Liver (tissue), 10 donors: ENCODE data around the gene DDAH2. TPM values are rescaled to one million over a fixed set of nuclear protein-coding genes. Genes with fewer than 3 reads are reported as not detected.

Experiments
- DNase-seq: peaks from one replicate; pipeline ENCODE4 v3.0.0-alpha.2; 2017; ENCODE audit warnings: low spot score
- H3K27ac ChIP-seq, 2 donors: one replicate each; pipeline ENCODE4 v1.7.0; 2013; ENCODE audit warnings: inconsistent platforms in 2 of 2, low read length in 2 of 2, control low read depth in 1 of 2, low read depth in 1 of 2, mild to moderate bottlenecking in 1 of 2
- H3K27me3 ChIP-seq, 4 donors: one replicate each; pipeline versions ENCODE4 v1.6.1 to v1.7.0; 2013; ENCODE audit warnings: low read length in 3 of 4, inconsistent platforms in 1 of 4, mild to moderate bottlenecking in 1 of 4, moderate library complexity in 1 of 4; ENCODE audit not compliant: control insufficient read depth in 4 of 4, insufficient read depth in 4 of 4
- H3K36me3 ChIP-seq, 4 donors: one replicate each; pipeline versions ENCODE4 v1.6.1 to v1.7.0; 2013; ENCODE audit warnings: low read length in 3 of 4, mild to moderate bottlenecking in 3 of 4, low read depth in 1 of 4, moderate library complexity in 1 of 4; ENCODE audit not compliant: control insufficient read depth in 4 of 4, insufficient read depth in 3 of 4
- H3K4me1 ChIP-seq, 4 donors: one replicate each; pipeline versions ENCODE4 v1.6.1 to v1.7.0; 2013; ENCODE audit warnings: low read length in 3 of 4, mild to moderate bottlenecking in 3 of 4, moderate library complexity in 1 of 4; ENCODE audit not compliant: control insufficient read depth in 4 of 4, insufficient read depth in 4 of 4
- H3K4me3 ChIP-seq, 3 donors: one replicate each; pipeline versions ENCODE4 v1.6.1 to v1.7.0; 2013; ENCODE audit warnings: low read length in 3 of 3, control low read depth in 1 of 3, low read depth in 1 of 3, mild to moderate bottlenecking in 1 of 3
- H3K9ac ChIP-seq, 2 donors: one replicate each; pipeline ENCODE4 v1.7.0; 2013; ENCODE audit warnings: low read length in 2 of 2, mild to moderate bottlenecking in 2 of 2, moderate library complexity in 2 of 2, control low read depth in 1 of 2, low read depth in 1 of 2
- H3K9me3 ChIP-seq, 4 donors: one replicate each; pipeline versions ENCODE4 v1.6.1 to v1.7.0; 2013; ENCODE audit warnings: low read length in 3 of 4; ENCODE audit not compliant: control insufficient read depth in 4 of 4
- FOXA2 ChIP-seq: IDR thresholded peaks from 2 replicates; pipeline ENCODE4 v1.6.1; 2016; ENCODE audit warnings: antibody characterized with exemption
- HNF4G ChIP-seq: IDR thresholded peaks from 2 replicates; pipeline ENCODE4 v1.6.1; 2016; ENCODE audit warnings: antibody characterized with exemption
- RXRA ChIP-seq, 2 donors: IDR thresholded peaks; 2 replicates each; pipeline ENCODE4 v1.6.1; 2017 to 2018; ENCODE audit warnings: antibody characterized with exemption in 2 of 2, mild to moderate bottlenecking in 1 of 2
- YY1 ChIP-seq: IDR thresholded peaks from 2 replicates; pipeline ENCODE4 v1.6.1; 2016; ENCODE audit warnings: antibody characterized with exemption, mild to moderate bottlenecking
- WGBS: extraction: QIAGEN DNeasy Blood & Tissue Kit; methylation state at CpG from one replicate; pipeline ENCODE4 v1.1.7; 2013; 5-methylcytosine and 5-hydroxymethylcytosine counted together
- polyA plus RNA-seq, 2 donors: library from polyadenylated mRNA; stranded (reverse) in 1 of 2; unstranded in 1 of 2; fragments of 200-250 nt in 1 of 2; fragments of >200 nt in 1 of 2; fragmentation: Nextera tagmentation in 1 of 2; extraction: Ambion mirVana in 1 of 2; gene quantifications; one replicate each; pipeline versions ENCODE4 v1.2.1 to v1.2.3, GENCODE V29; 2013 to 2015
- small RNA-seq: library from RNA; depleted of rRNA; stranded (forward); fragments of <200 nt; gene quantifications from one replicate; pipeline ENCODE3, GENCODE V24; 2014
- total RNA-seq, 2 donors: library from RNA; depleted of rRNA; stranded (reverse); fragments of >200 nt; gene quantifications; one replicate each; pipeline ENCODE4 v1.2.3, GENCODE V29; 2014
- TF ChIP-seq, protein P1 (sequence below): IDR thresholded peaks from 2 replicates; pipeline ENCODE4 v1.6.1; 2016; ENCODE audit warnings: antibody characterized with exemption, mild to moderate bottlenecking
- TF ChIP-seq, protein P2 (sequence below): IDR thresholded peaks from 2 replicates; pipeline ENCODE4 v1.6.1; 2016; ENCODE audit warnings: antibody characterized with exemption
- donor health status: healthy.
- donor health status: healthy.
- donor health status: healthy.
- donor health status: healthy.
- donor health status: healthy.

DDAH2 gene
- total and polyA plus RNA-seq, 4 donors = 19.8 to 31.4 (median 23.2) TPM

DNA sequence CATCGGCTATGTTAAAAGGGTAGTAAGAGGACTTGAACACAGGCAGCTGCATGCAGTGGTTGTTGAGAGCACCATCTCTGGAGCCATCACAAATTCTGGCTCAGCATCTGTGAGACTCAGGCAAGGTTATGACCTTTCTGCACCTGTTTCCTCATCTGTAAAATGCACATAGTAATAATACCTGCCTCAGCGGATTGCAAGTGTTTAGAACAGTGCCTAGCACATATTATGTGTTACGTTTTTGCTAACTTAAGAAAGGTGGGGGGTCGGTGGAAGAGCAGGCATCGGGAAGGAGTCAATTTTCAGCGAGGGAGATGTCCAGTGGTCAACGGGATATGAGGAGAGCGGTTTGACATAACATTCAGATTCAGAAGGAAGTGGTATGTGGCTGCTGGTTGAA lies 51.1 kb downstream of the DDAH2 start:
- Histone ChIP-seq H3K36me3 (peaks cover 0 to 4% (median 3%) of the 10 kb centered on the region in 4 donors), H3K9ac (no peak overlapping the region), H3K4me3 (no peak overlapping the region), H3K27ac (no peak overlapping the region), H3K27me3 (no peaks in the 10 kb centered on the region), H3K4me1 (peaks cover 1 to 18% (median 12%) of the 10 kb centered on the region in 4 donors), H3K9me3 (no peaks in the 10 kb centered on the region)
- 74% methylated on average over 8 of the region's 8 CpGs for whole genome bisulfite sequencing
- TF ChIP-seq RXRA (IDR thresholded peaks at IDR 0.05) (no peak), YY1 (no peak), HNF4G (no peak), FOXA2 (no peak)
- TF ChIP-seq, protein P1, sequence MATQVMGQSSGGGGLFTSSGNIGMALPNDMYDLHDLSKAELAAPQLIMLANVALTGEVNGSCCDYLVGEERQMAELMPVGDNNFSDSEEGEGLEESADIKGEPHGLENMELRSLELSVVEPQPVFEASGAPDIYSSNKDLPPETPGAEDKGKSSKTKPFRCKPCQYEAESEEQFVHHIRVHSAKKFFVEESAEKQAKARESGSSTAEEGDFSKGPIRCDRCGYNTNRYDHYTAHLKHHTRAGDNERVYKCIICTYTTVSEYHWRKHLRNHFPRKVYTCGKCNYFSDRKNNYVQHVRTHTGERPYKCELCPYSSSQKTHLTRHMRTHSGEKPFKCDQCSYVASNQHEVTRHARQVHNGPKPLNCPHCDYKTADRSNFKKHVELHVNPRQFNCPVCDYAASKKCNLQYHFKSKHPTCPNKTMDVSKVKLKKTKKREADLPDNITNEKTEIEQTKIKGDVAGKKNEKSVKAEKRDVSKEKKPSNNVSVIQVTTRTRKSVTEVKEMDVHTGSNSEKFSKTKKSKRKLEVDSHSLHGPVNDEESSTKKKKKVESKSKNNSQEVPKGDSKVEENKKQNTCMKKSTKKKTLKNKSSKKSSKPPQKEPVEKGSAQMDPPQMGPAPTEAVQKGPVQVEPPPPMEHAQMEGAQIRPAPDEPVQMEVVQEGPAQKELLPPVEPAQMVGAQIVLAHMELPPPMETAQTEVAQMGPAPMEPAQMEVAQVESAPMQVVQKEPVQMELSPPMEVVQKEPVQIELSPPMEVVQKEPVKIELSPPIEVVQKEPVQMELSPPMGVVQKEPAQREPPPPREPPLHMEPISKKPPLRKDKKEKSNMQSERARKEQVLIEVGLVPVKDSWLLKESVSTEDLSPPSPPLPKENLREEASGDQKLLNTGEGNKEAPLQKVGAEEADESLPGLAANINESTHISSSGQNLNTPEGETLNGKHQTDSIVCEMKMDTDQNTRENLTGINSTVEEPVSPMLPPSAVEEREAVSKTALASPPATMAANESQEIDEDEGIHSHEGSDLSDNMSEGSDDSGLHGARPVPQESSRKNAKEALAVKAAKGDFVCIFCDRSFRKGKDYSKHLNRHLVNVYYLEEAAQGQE = no peak
- TF ChIP-seq, protein P2, sequence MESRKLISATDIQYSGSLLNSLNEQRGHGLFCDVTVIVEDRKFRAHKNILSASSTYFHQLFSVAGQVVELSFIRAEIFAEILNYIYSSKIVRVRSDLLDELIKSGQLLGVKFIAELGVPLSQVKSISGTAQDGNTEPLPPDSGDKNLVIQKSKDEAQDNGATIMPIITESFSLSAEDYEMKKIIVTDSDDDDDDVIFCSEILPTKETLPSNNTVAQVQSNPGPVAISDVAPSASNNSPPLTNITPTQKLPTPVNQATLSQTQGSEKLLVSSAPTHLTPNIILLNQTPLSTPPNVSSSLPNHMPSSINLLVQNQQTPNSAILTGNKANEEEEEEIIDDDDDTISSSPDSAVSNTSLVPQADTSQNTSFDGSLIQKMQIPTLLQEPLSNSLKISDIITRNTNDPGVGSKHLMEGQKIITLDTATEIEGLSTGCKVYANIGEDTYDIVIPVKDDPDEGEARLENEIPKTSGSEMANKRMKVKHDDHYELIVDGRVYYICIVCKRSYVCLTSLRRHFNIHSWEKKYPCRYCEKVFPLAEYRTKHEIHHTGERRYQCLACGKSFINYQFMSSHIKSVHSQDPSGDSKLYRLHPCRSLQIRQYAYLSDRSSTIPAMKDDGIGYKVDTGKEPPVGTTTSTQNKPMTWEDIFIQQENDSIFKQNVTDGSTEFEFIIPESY = no peak
- no peak for DNase-seq

Small RNAs within 50 kb of the gene (small RNA-seq; reads per million reads assigned to genes)
- not detected for gene LY6G6D
- not detected for gene MIR4646
- not detected for gene MSH5-SAPCD1
- gene RF00019 = not detected
- gene RNU6-850P = not detected
- gene SAPCD1 = not detected

Other genes starting within 250 kb of the DDAH2 start
Only the 30 nearest of the 42 such genes appear.
- gene LTA, start 157.0 kb downstream of the DDAH2 start, total RNA-seq = not detected
- under 1 TPM in 1 of 2 donors, not detected in 1; 0.05 TPM for gene LTA, start 157.0 kb downstream of the DDAH2 start, polyA plus RNA-seq
- under 1 TPM; 0.19 to 0.42 TPM for gene TNF, start 153.7 kb downstream of the DDAH2 start, total RNA-seq
- gene TNF, start 153.7 kb downstream of the DDAH2 start, polyA plus RNA-seq = under 1 TPM in 1 of 2 donors, not detected in 1; 0.06 TPM
- 1 to 10 TPM in 1 of 2 donors, under 1 TPM in 1; 0.67 to 5.3 TPM for gene LTB, start 146.9 kb downstream of the DDAH2 start, total RNA-seq
- gene LTB, start 146.9 kb downstream of the DDAH2 start, polyA plus RNA-seq = 1 to 10 TPM; 1.4 to 1.7 TPM
- gene LST1, start 143.0 kb downstream of the DDAH2 start, total RNA-seq = 10 to 100 TPM; 10.4 to 24.6 TPM
- 10 to 100 TPM; 11.6 to 15.3 TPM for gene LST1, start 143.0 kb downstream of the DDAH2 start, polyA plus RNA-seq
- gene NCR3, start 136.3 kb downstream of the DDAH2 start, total RNA-seq = under 1 TPM in 1 of 2 donors, not detected in 1; 0.42 TPM
- gene NCR3, start 136.3 kb downstream of the DDAH2 start, polyA plus RNA-seq = under 1 TPM; 0.14 to 0.71 TPM
- 10 to 100 TPM; 12.2 to 46.8 TPM for gene AIF1, start 114.1 kb downstream of the DDAH2 start, total RNA-seq
- 10 to 100 TPM; 24.9 to 28.6 TPM for gene AIF1, start 114.1 kb downstream of the DDAH2 start, polyA plus RNA-seq
- 10 to 100 TPM; 27.2 to 31.9 TPM for gene PRRC2A, start 108.6 kb downstream of the DDAH2 start, total RNA-seq
- gene PRRC2A, start 108.6 kb downstream of the DDAH2 start, polyA plus RNA-seq = 10 to 100 TPM; 21.9 to 39.3 TPM
- gene BAG6, start 76.6 kb downstream of the DDAH2 start, total RNA-seq = 100 to 1,000 TPM; 109 to 119 TPM
- gene BAG6, start 76.6 kb downstream of the DDAH2 start, polyA plus RNA-seq = 100 to 1,000 TPM in 1 of 2 donors, 10 to 100 TPM in 1; 64.9 to 116 TPM
- gene APOM, start 73.4 kb downstream of the DDAH2 start, total RNA-seq = 100 to 1,000 TPM in 1 of 2 donors, 10 to 100 TPM in 1; 89.8 to 164 TPM
- gene APOM, start 73.4 kb downstream of the DDAH2 start, polyA plus RNA-seq = 100 to 1,000 TPM; 182 to 587 TPM
- 10 to 100 TPM in 1 of 2 donors, 1 to 10 TPM in 1; 8.1 to 10.8 TPM for gene C6orf47, start 68.5 kb downstream of the DDAH2 start, total RNA-seq
- gene C6orf47, start 68.5 kb downstream of the DDAH2 start, polyA plus RNA-seq = 1 to 10 TPM; 2.0 to 6.7 TPM
- gene GPANK1, start 64.3 kb downstream of the DDAH2 start, total RNA-seq = 10 to 100 TPM in 1 of 2 donors, 1 to 10 TPM in 1; 8.7 to 13.9 TPM
- 10 to 100 TPM in 1 of 2 donors, 1 to 10 TPM in 1; 7.6 to 13.8 TPM for gene GPANK1, start 64.3 kb downstream of the DDAH2 start, polyA plus RNA-seq
- 10 to 100 TPM; 58.1 to 60.5 TPM for gene CSNK2B, start 63.2 kb downstream of the DDAH2 start, total RNA-seq
- gene CSNK2B, start 63.2 kb downstream of the DDAH2 start, polyA plus RNA-seq = 100 to 1,000 TPM in 1 of 2 donors, 10 to 100 TPM in 1; 93.5 to 108 TPM
- 1 to 10 TPM; 1.4 to 5.9 TPM for gene LY6G5B, start 59.3 kb downstream of the DDAH2 start, total RNA-seq
- gene LY6G5B, start 59.3 kb downstream of the DDAH2 start, polyA plus RNA-seq = 1 to 10 TPM; 1.2 to 2.8 TPM
- 1 to 10 TPM in 1 of 2 donors, under 1 TPM in 1; 0.59 to 1.1 TPM for gene LY6G5C, start 48.2 kb downstream of the DDAH2 start, total RNA-seq
- gene LY6G5C, start 48.2 kb downstream of the DDAH2 start, polyA plus RNA-seq = 1 to 10 TPM; 1.1 to 2.5 TPM
- gene ABHD16A, start 26.0 kb downstream of the DDAH2 start, total RNA-seq = 10 to 100 TPM; 39.1 to 59.4 TPM
- gene ABHD16A, start 26.0 kb downstream of the DDAH2 start, polyA plus RNA-seq = 10 to 100 TPM; 26.6 to 30.8 TPM
- 1 to 10 TPM in 1 of 2 donors, under 1 TPM in 1; 0.08 to 3.2 TPM for gene LY6G6F, start 22.4 kb downstream of the DDAH2 start, total RNA-seq
- not detected for gene LY6G6F, start 22.4 kb downstream of the DDAH2 start, polyA plus RNA-seq
- not detected for gene LY6G6D, start 14.0 kb downstream of the DDAH2 start, total RNA-seq
- gene LY6G6D, start 14.0 kb downstream of the DDAH2 start, polyA plus RNA-seq = not detected
- not detected for gene LY6G6C, start 7.6 kb downstream of the DDAH2 start, total RNA-seq
- not detected for gene LY6G6C, start 7.6 kb downstream of the DDAH2 start, polyA plus RNA-seq
- gene MPIG6B, start 5.9 kb downstream of the DDAH2 start, total RNA-seq = 10 to 100 TPM in 1 of 2 donors, under 1 TPM in 1; 0.08 to 10.7 TPM
- under 1 TPM; 0.15 to 0.33 TPM for gene MPIG6B, start 5.9 kb downstream of the DDAH2 start, polyA plus RNA-seq
- gene CLIC1, start 7.2 kb upstream of the DDAH2 start, total RNA-seq = 100 to 1,000 TPM in 1 of 2 donors, 10 to 100 TPM in 1; 56.5 to 124 TPM
- 10 to 100 TPM; 63.7 to 65.2 TPM for gene CLIC1, start 7.2 kb upstream of the DDAH2 start, polyA plus RNA-seq
- 1 to 10 TPM; 5.9 to 6.4 TPM for gene MSH5, start 10.7 kb upstream of the DDAH2 start, total RNA-seq
- 1 to 10 TPM; 1.2 to 2.2 TPM for gene MSH5, start 10.7 kb upstream of the DDAH2 start, polyA plus RNA-seq
- gene SAPCD1, start 33.4 kb upstream of the DDAH2 start, total RNA-seq = 1 to 10 TPM in 1 of 2 donors, under 1 TPM in 1; 0.59 to 2.6 TPM
- gene SAPCD1, start 33.4 kb upstream of the DDAH2 start, polyA plus RNA-seq = under 1 TPM in 1 of 2 donors, not detected in 1; 0.68 TPM
- gene VWA7, start 48.0 kb upstream of the DDAH2 start, total RNA-seq = 1 to 10 TPM in 1 of 2 donors, under 1 TPM in 1; 0.17 to 2.0 TPM
- 1 to 10 TPM in 1 of 2 donors, under 1 TPM in 1; 0.81 to 1.0 TPM for gene VWA7, start 48.0 kb upstream of the DDAH2 start, polyA plus RNA-seq
- gene VARS1, start 66.5 kb upstream of the DDAH2 start, total RNA-seq = 10 to 100 TPM; 32.4 to 44.7 TPM
- 10 to 100 TPM; 17.9 to 32.5 TPM for gene VARS1, start 66.5 kb upstream of the DDAH2 start, polyA plus RNA-seq
- gene LSM2, start 77.7 kb upstream of the DDAH2 start, total RNA-seq = 10 to 100 TPM in 1 of 2 donors, 1 to 10 TPM in 1; 7.3 to 18.7 TPM
- gene LSM2, start 77.7 kb upstream of the DDAH2 start, polyA plus RNA-seq = 10 to 100 TPM; 14.5 to 16.4 TPM
- under 1 TPM; 0.67 to 0.79 TPM for gene HSPA1L, start 86.0 kb upstream of the DDAH2 start, total RNA-seq
- gene HSPA1L, start 86.0 kb upstream of the DDAH2 start, polyA plus RNA-seq = under 1 TPM; 0.27 to 0.28 TPM
- 100 to 1,000 TPM in 1 of 2 donors, 10 to 100 TPM in 1; 98.5 to 120 TPM for gene HSPA1A, start 86.2 kb upstream of the DDAH2 start, total RNA-seq
- gene HSPA1A, start 86.2 kb upstream of the DDAH2 start, polyA plus RNA-seq = 10 to 100 TPM; 28.8 to 56.6 TPM
- gene HSPA1B, start 98.4 kb upstream of the DDAH2 start, total RNA-seq = 100 to 1,000 TPM in 1 of 2 donors, 10 to 100 TPM in 1; 57.2 to 165 TPM
- gene HSPA1B, start 98.4 kb upstream of the DDAH2 start, polyA plus RNA-seq = 10 to 100 TPM in 1 of 2 donors, 1 to 10 TPM in 1; 9.5 to 30.6 TPM
- gene NEU1, start 133.5 kb upstream of the DDAH2 start, total RNA-seq = 10 to 100 TPM; 34.4 to 42.4 TPM
- gene NEU1, start 133.5 kb upstream of the DDAH2 start, polyA plus RNA-seq = 10 to 100 TPM; 27.6 to 35.1 TPM
- 1 to 10 TPM in 1 of 2 donors, under 1 TPM in 1; 0.17 to 2.4 TPM for gene SLC44A4, start 149.7 kb upstream of the DDAH2 start, total RNA-seq
- under 1 TPM in 1 of 2 donors, not detected in 1; 0.13 TPM for gene SLC44A4, start 149.7 kb upstream of the DDAH2 start, polyA plus RNA-seq